HG03039 (cell line): Measurements from ENCODE around the gene DPM3.
"Not testable (repeated sequence)": the region's sequence is repeated elsewhere in the genome, so short reads cannot be mapped to it uniquely, and the experiment has no call there.

Experiments used
- ATAC-seq: cut with Tn5 transposase; IDR thresholded peaks from one replicate; pipeline ENCODE4 v1.9.1; 2021; ENCODE audit warnings: mild to moderate bottlenecking, moderate library complexity; ENCODE audit not compliant: unreplicated experiment

DPM3 gene

GRCh38 chr1:155126556-155127104 is 13.7 kb downstream of the DPM3 start:
- ATAC-seq: no peak

- ATAC-seq: no peak
Observed at GRCh38 chr1:155125946-155126555, 14.3 kb downstream of the DPM3 start.

- no peak for ATAC-seq
Observed at GRCh38 chr1:155125511-155125945, 14.8 kb downstream of the DPM3 start.

GRCh38 chr1:155124503-155125463 is 15.5 kb downstream of the DPM3 start:
- ATAC-seq: no peak

GRCh38 chr1:155123801-155124200 is 16.5 kb downstream of the DPM3 start:
- no peak for ATAC-seq

- ATAC-seq: no peak
Observed at GRCh38 chr1:155122308-155122707, 18.0 kb downstream of the DPM3 start.

- ATAC-seq: no peak
Observed at GRCh38 chr1:155121249-155121648, 19.1 kb downstream of the DPM3 start.

DNA sequence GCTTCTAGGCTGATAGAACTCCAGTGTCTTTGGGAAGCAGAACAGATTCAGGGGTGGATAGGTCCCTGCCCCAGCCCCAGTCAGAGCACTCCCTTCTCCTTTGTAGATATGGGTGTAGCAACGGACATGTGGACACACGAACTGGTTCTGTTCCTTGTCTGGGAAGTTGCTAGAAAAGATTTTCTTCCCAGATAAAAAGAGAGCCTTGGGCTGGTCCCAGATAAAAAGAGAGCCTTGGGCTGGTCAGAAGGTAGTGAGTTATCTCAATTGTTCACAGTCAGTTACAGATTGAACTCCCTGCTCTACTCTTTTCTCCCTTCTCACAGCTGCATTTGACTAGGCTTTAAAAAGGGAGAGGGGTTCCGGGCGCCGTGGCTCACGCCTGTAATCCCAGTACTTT is 20.1 kb downstream of the DPM3 start:
- ATAC-seq: no peak

GRCh38 chr1:155118090-155118489 is 22.2 kb downstream of the DPM3 start:
- ATAC-seq: not testable (repeated sequence)

GRCh38 chr1:155117610-155118009 is 22.7 kb downstream of the DPM3 start:
- no peak for ATAC-seq

DNA sequence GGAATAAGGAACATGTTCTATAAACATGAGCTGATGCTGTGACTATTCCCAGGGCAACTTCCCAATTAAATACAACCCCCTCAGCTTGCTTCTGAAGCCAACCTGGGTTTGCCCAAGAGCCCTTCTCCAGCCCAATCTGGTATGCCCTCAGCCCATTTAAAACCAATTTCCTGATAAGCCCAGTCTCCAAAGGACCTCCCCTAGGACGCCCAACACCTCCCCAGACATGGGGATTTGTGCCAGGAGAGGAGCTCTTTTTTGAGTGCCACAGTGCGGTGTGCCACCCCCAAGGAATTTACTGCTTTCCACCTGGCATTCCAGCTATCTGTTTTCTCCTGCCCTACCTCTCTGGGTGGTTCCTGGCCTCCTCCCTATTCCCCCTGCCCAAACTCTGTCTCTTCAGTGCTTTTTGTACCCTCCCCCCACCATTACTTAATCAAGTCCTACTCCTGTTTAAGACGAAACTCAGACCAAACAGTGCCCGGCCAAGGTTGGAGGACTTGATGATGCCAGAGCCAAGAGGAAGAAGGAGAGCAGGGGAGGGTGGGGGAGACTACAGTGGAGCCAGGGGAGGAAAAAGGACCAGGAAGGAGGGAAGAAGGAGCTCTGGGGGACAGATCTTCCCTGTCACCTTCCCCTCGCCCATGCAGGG is 24.1 kb downstream of the DPM3 start:
- ATAC-seq: no peak

DNA sequence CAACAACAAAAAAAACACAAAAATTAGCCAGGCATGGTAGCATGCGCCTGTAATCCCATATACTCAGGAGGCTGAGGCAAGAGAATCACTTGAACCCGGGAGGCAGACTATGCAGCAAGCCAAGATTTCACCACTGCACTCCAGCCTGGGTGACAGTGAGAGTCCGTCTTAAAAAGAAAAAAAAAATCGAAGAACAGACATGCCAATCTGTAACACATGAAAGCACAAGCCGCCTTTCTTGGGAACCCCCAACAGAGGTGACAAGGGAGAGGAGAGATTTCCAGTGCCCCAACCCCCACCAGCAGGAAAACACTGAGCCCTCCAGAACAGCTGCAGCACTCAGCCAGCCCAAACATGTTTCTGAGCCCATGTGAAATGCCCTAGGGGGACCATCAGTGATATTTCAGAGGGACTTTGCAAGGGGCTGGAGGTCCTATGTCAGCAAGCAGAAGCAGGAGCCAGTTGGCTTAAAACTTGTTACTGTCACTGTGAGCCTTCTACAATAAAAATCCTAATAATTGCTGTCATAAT is 26.8 kb downstream of the DPM3 start:
- ATAC-seq: no peak

DNA sequence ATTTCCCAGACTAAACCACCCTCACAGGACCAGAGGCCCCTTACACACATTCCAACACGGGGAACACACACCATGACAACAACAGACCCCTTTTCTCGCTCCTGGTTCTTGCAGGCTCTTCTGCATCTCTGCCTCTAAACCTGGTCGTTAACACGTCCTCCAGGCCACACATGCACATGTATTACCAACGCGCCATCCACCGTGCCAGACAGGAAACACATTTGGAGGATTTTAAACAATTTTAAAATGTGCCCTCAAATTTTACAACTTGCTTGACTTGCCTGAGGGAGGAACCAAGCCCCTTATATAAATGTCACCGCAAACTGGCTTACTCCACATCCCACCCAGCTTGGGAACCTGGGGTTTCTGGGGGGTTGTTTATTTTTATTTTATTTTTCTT is 29.5 kb downstream of the DPM3 start:
- ATAC-seq: no peak

- ATAC-seq: no peak
Observed at GRCh38 chr1:155110381-155110780, 29.9 kb downstream of the DPM3 start.

GRCh38 chr1:155108296-155108695 is 32.0 kb downstream of the DPM3 start:
- no peak for ATAC-seq

GRCh38 chr1:155107309-155108264 is 32.7 kb downstream of the DPM3 start:
- ATAC-seq: no peak

DNA sequence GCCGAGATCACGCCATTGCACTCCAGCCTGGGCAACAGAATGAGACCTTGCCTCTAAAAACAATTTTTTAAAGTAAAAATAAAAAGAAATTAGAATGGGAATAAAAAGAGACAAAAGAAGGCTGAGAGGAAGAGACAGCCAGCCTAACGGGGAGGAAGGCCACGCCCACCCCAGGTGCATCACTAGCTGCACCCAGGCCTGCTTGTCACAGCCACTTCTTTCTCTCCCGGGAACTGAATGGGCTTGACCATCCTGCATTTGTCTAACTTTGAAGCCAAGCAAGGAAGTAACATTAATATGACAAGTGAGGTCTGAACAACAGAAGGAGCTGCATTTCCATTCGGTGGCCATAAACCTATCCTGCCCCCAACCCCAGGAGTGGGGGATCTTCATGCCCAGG is 33.5 kb downstream of the DPM3 start:
- no peak for ATAC-seq

DNA sequence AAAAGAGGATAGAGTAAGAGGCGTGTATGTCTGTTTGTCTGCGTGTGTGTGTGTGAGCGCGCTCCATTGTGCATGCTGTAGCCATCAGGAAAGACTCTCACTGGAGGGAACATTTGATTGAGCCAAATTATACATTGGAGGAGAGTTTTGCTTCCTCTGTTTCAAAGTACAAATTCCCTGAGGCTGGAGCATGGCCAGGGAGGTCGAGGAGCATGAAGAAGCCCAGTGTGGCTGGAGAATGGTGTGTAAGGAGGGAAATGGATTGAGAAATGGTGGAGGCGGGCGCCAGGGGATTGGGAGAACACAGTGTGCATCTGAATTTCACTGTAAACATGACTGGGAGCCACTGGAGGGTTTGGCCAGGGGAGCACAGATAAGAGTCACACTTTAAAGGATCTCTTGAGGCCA is 34.7 kb downstream of the DPM3 start:
- no peak for ATAC-seq

DNA sequence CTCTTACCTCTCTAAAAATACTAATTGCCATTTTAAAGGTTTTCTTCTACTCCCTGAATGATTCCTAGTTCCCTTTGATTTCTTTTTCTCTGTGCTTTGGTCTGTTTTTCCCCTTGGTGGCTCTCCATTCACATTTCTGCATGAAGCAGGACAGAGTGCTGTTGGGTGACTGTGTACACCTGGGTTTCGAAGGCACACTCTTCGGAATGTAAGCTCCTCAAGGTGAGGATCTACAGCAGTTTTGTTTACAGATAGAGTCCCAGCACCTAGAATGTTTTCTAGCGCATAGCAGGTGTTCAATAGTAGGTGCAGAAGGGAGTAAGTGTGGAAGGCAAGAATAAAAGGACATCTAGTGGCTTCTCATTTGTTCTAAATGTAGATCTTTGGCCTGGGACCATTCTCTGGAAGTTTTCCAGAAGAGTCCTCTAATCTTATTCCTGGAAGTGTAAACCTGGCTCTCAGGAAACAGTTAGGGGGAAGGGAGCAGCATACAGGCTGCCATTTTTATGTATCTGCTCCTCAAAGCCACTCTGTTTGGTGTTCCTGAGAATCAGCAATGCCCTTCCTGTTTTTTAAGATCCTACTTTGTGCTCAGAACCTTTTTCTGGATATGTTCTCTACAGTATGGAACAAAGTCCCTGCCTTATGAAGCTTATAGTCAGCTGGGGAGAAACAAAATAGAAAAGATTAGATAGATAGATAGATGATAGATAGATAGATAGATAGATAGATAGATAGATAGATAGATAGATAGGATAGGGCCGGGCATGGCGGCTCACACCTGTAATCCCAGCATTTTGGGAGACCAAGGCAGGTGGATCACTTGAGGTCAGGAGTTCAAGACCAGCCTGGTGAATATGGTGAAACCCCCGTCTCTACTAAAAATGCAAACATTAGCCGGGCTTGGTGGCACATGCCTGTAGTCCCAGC is 35.5 kb downstream of the DPM3 start:
- no peak for ATAC-seq
